Thoracic aorta (tissue), 2 donors: ENCODE data around the gene ARHGAP22. TPM values are rescaled to one million over a fixed set of nuclear protein-coding genes. Genes with fewer than 3 reads are reported as not detected.

Source experiments
- ATAC-seq: fragments of 150-250 bp; one replicate; pipeline ENCODE4 v1.8.0; 2017; ENCODE audit warnings: low read depth; ENCODE audit not compliant: insufficient number of reproducible peaks, low FRiP score
- DNase-seq: peaks from one replicate; pipeline ENCODE4 v3.0.0-alpha.2; 2020; ENCODE audit warnings: low spot score
- H3K27ac ChIP-seq, 2 donors: fragments of 200-600 bp; sonication (generic); 1 replicate in 1 of 2; 2 replicates in 1 of 2; pipeline ENCODE4 v1.5.1; 2016; ENCODE audit warnings: mild to moderate bottlenecking in 2 of 2, moderate library complexity in 2 of 2
- H3K27me3 ChIP-seq: fragments of 200-600 bp; sonication (generic); replicated peaks from 2 replicates; pipeline ENCODE4 v1.6.0; 2016; ENCODE audit warnings: mild to moderate bottlenecking; ENCODE audit not compliant: insufficient read depth
- H3K36me3 ChIP-seq: fragments of 200-600 bp; sonication (generic); one replicate; pipeline ENCODE4 v1.5.1; 2016
- H3K4me1 ChIP-seq, 2 donors: fragments of 200-600 bp; sonication (generic); 1 replicate in 1 of 2; 2 replicates in 1 of 2; pipeline versions ENCODE4 v1.5.1 to v1.6.0; 2016; ENCODE audit warnings: low read depth in 2 of 2, mild to moderate bottlenecking in 1 of 2; ENCODE audit not compliant: control insufficient read depth in 1 of 2
- H3K4me3 ChIP-seq: fragments of 200-600 bp; sonication (generic); 2 replicates; pipeline ENCODE4 v1.5.1; 2016; ENCODE audit warnings: mild to moderate bottlenecking
- H3K9me3 ChIP-seq: fragments of 200-600 bp; sonication (generic); 2 replicates; pipeline ENCODE4 v1.5.1; 2016
- CTCF ChIP-seq: fragments of 200-600 bp; sonication (generic); IDR thresholded peaks from one replicate; pipeline ENCODE4 v1.5.1; 2019; ENCODE audit warnings: antibody characterized with exemption
- total RNA-seq, 2 donors: library from RNA; depleted of rRNA; stranded (reverse); fragments of >200 nt; gene quantifications; one replicate each; pipeline versions ENCODE4 v1.1.0 to v1.2.3, GENCODE V29; 2016

The ARHGAP22 gene
- total RNA-seq, 2 donors from 2014 or later = 15.4 to 24.8 TPM

DNA sequence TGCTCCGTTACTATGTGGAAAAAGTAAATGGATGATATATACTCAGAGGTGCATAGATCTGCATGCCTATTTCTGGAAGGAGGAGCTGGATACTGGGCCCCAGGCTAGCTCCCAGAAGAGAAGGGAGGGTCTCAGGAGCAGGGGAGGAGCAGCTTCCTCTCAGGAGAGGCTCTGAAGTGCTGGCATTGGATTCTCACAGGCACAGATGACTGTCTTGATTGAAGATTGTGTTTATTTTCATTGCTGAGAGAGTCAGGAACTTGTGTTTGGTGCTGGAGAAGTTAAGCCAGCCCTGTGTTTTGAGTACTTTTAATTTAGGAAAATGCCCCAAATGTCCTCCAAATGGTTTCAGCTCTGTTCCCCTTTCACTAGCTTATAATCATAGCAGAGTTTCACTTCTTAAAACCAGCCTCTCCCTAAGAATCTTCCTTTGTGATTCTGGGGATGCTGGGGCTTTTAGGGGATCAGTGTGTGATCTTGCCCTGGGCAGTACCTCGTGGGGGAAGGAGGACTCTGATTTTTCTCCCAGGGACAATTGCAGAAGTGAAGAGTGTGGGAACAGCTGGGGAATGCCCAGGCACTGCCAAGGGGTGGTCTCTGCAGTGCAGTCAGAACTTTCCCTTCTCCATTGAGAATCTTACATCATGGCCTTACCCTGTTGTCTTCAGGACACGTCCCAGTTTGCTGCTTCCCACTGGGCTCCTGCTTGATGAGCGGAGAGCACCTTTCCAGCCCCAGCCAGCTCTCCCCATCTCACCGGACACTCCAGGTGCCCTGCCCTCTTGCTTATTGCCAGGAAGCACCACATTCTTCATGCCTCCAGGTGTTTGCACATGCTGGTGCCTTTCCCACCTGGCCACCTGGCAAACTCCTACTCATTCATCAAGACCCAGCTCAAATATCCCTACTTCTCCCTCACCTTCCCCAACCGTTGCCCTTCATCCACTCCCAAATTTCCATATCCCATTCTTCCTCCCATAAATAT lies 102.8 kb downstream of the ARHGAP22 start:
- no peak overlapping the region for H3K4me3 ChIP-seq
- DNase-seq (no peak), ATAC-seq (no peak)
- H3K9me3 ChIP-seq = no peaks in the 10 kb centered on the region
- TF ChIP-seq CTCF = no peak
- H3K4me1 ChIP-seq = peaks cover under 1 to 16% of the 10 kb centered on the region in 2 donors
- H3K36me3 ChIP-seq = no peaks in the 10 kb centered on the region
- H3K27ac ChIP-seq = no peak overlapping the region
- no peaks in the 10 kb centered on the region for H3K27me3 ChIP-seq

- DNase-seq = no peak
- TF ChIP-seq CTCF = no peak
- Histone ChIP-seq H3K4me3 (no peak overlapping the region), H3K27ac (no peak overlapping the region), H3K9me3 (no peaks in the 10 kb centered on the region), H3K4me1 (peaks cover 3 to 20% of the 10 kb centered on the region in 2 donors), H3K27me3 (no peaks in the 10 kb centered on the region), H3K36me3 (no peaks in the 10 kb centered on the region)
- no peak for ATAC-seq
Observed at GRCh38 chr10:48501226-48501625, 103.6 kb downstream of the ARHGAP22 start.

DNA sequence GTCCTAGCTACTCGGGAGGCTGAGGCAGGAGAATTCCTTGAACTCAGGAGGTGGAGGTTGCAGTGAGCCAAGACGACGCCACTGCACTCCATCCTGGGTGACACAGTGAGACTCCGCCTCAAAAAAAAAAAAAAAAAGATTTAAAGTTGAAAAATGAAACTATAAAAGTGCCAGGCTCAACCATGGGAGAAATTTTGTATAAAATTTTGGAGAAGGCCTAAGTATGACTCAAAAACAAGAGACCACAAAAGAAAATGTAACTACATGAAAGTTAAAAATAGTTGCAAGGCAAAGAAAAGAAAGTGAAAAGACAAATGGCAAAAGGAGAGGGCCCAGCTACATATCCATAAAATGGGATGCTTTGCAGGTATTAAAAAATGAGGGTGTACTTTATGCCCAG lies 104.1 kb downstream of the ARHGAP22 start:
- no peak for DNase-seq

GRCh38 chr10:48498940-48499510 lies 105.8 kb downstream of the ARHGAP22 start:
- H3K9me3 ChIP-seq = no peaks in the 10 kb centered on the region
- no peak overlapping the region for H3K27ac ChIP-seq
- no peaks in the 10 kb centered on the region for H3K27me3 ChIP-seq
- H3K4me1 ChIP-seq = peaks cover 3 to 20% of the 10 kb centered on the region in 2 donors
- H3K4me3 ChIP-seq = no peak overlapping the region
- no peaks in the 10 kb centered on the region for H3K36me3 ChIP-seq
- no peak for TF ChIP-seq CTCF
- DNase-seq = no peak
- ATAC-seq = no peak

More for the DNA sequence above, 104.1 kb downstream of the ARHGAP22 start:
- H3K27me3 ChIP-seq = no peaks in the 10 kb centered on the region
- ATAC-seq = no peak
- no peak overlapping the region for H3K4me3 ChIP-seq
- no peak for TF ChIP-seq CTCF
- H3K4me1 ChIP-seq = peaks cover 3 to 20% of the 10 kb centered on the region in 2 donors
- no peaks in the 10 kb centered on the region for H3K9me3 ChIP-seq
- no peak overlapping the region for H3K27ac ChIP-seq
- H3K36me3 ChIP-seq = no peaks in the 10 kb centered on the region
